GM18505 (cell line): ENCODE measurements around the gene NACC2.

ENCODE experiments used
- ATAC-seq: cut with Tn5 transposase; IDR thresholded peaks from one replicate; pipeline ENCODE4 v1.9.1; 2021; ENCODE audit not compliant: unreplicated experiment
- POLR2A ChIP-seq: IDR thresholded peaks from 4 replicates; pipeline ENCODE4 v1.6.1; 2011; ENCODE audit warnings: borderline replicate concordance; ENCODE audit not compliant: insufficient read depth, insufficient read length; ENCODE audit errors: extremely low read depth

Gene NACC2

GRCh38 chr9:136100700-136101614 is 5.9 kb upstream of the NACC2 start:
- no peak for ATAC-seq

GRCh38 chr9:136099542-136099941 is 4.5 kb upstream of the NACC2 start:
- TF ChIP-seq POLR2A: no peak
- ATAC-seq: no peak

More at GRCh38 chr9:136100700-136101614, 5.9 kb upstream of the NACC2 start:
- TF ChIP-seq POLR2A: no peak

GRCh38 chr9:136098844-136099243 is 3.8 kb upstream of the NACC2 start:
- no peak for TF ChIP-seq POLR2A
- ATAC-seq: no peak

- no peak for TF ChIP-seq POLR2A
- no peak for ATAC-seq
These were observed 3.1 kb upstream of the NACC2 start for GRCh38 chr9:136098210-136098609.

GRCh38 chr9:136096505-136097001 is 1.5 kb upstream of the NACC2 start:
- TF ChIP-seq POLR2A: no peak
- ATAC-seq: no peak

GRCh38 chr9:136093995-136094881 is 851 bp downstream of the NACC2 start:
- no peak for ATAC-seq
- no peak for TF ChIP-seq POLR2A

- TF ChIP-seq POLR2A: no peak
- no peak for ATAC-seq
These were observed 1.6 kb downstream of the NACC2 start for GRCh38 chr9:136093346-136093986.

- no peak for TF ChIP-seq POLR2A
These were observed 2.3 kb downstream of the NACC2 start for GRCh38 chr9:136092741-136093140.

GRCh38 chr9:136092353-136092650 is 2.8 kb downstream of the NACC2 start:
- TF ChIP-seq POLR2A: no peak
- no peak for ATAC-seq

More at GRCh38 chr9:136092741-136093140, 2.3 kb downstream of the NACC2 start:
- no peak for ATAC-seq

GRCh38 chr9:136091582-136092352 is 3.3 kb downstream of the NACC2 start:
- no peak for ATAC-seq
- TF ChIP-seq POLR2A: no peak

GRCh38 chr9:136090768-136091581 is 4.1 kb downstream of the NACC2 start:
- TF ChIP-seq POLR2A: no peak
- no peak for ATAC-seq
